GM15510 (cell line): Measurements from ENCODE around the gene CDC6.

Experiments
- POLR2A ChIP-seq: IDR thresholded peaks from 3 replicates; pipeline ENCODE4 v1.6.1; 2011; ENCODE audit warnings: borderline replicate concordance; ENCODE audit not compliant: insufficient read length; ENCODE audit errors: extremely low read depth

CDC6 gene

DNA sequence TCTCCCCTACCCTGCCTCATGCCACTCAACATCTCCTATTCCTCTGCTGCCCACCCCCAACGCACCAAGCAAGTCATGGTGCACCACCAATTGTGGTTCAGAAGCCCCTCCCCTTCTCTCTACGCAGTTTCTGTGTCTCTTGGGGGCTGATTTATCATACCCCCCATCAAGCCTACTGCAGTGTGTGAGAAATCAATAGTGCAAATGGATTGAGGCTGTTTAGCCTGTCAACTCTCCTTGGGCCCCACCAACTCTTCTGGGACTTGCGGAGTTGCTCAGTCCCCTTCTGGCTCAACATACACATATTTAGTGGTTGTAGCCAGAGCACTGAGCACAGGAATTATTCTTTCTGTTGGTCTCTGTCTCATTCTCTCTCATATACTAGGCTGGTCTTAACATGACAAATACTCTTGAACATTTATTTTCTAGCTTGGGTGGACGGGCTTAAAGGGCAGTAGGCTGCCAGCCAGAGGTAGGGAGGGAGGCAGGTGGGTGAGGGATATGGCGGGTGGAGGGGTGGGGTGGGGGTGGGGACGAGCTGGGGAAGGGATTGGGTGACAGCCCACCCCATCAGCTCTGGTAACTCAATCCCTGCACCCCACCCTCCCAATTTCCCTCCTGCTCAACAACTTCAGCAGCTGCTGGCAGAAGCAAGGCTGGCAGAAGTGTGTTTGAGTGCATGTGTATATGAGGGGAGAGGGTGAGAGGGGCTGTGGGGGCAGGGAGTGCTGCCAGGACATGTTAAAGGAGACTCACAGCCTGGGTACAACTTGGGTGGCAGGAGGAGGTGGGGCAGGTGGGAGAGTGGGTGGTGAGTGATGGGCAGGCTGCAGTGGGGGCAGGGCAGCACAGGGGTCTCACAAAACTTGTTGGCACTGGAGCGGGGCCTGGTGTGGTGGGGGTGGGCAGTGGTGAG, 26.2 kb downstream of the CDC6 start:
- no peak for TF ChIP-seq POLR2A

DNA sequence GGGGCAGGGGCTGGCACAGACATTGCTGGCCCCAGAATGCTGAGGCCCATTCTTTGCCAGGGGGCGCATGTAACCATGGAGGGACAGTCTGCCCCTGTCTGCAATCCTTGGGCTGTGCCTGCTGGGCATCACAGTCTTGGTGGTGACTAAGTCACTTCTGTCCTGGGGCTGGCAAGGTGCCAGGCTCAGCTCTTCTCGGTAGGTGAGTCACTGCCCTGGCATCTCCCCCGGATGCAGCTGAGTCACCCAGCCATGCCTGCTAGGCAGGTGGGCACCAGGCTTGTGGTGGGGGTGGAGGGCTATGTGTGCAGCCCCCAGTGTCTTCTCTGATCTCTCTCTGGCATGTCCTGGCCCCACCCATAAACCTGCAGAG, 26.9 kb downstream of the CDC6 start:
- no peak for TF ChIP-seq POLR2A

DNA sequence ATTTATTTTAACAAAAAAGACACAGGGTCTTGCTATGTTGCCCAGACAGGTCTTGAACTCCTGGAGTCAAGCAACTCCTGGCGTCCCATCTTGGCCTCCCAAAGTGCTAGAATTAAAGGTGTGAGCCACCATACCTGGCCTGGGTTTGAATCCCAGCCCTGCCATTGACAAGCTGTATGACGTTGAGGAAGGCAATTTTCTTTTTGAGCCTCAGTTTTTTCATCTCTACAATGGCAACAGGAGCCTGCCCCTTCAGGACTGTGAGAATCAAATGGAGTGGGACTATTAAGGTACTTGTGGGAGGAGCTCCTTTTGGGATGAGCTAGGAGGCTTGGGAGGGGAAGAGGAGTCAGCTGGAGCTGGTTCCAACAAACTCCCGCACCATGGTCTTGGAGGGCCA, 27.5 kb downstream of the CDC6 start:
- TF ChIP-seq POLR2A = no peak

DNA sequence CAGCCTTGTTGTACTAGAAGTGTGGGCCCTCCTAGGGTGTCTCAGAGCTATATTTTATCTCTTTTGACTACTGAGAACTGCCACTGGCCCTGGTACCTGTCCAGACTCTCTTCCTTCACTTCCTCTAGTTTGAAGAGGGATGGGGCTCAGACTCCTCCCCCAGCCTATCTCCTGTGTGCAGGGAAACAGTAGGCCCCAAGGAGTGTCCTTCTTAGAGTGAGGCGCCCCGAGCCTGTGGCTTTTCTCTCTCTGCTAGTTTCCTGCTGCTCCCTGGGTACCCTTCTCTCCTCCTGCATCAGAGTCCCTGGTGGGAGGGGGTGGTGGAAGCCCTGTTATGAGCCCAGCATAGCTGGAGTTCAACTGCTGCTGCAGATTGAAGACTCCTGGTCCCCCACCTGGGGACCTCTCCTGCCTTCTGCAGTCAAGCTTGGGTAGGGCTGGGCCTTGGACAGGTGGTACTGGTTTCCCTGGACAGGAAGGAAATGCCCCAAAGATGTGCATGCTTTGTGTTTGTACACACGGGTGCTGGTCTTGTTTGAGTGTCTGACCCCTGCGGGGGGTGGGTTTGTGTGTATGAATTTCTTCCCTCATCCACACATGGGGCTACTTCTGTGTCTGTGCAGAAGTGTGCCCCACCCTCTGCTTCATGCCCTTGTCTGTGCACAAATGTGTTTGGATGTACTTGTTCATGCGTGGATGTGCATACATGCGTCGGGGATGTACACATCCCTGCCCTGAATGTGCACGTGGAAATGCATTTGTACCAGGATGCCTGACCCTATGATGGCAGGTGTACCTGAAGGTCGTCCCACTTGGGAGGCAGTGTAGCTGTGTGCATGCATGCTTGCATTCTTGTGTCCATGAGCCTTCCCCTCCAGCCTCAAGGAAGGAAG, 28.2 kb downstream of the CDC6 start:
- TF ChIP-seq POLR2A = no peak

DNA sequence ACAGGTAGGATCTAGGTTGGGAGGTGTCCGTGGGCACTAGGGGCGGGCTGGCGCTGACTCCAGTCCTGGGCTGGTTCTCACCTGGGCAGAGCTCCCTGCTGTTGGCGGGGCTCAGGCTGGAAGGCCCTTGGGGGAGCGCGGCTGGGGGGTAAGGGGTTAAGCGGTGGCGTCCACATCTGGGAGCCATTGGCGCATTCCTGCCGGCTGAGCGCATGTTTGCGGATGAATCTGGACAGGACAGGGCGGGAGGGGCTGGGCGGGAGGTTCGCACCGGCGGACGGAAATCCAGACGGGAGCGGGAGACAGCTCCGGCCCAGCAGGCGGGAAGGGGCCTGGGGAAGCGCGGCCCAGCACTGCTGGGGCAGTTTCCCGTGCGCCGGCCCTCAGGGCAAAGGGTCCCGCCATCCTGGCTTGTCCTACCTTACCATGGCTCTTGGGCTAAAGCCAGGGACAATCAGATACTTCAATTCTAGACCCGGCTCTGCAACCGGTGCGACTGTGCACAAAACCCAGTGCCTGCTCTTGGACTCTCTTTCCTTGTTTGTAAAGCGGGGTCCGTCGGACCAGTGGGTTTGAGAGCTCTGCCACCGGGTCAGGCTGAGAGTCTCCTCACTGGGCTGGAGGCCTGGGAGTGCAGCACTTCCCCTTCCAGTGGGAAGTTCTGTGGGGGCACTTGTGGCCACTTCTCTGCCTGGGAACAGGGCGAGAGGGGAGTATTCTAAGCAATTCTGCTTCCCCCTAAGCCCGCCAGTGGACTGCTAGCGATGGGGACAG, 29.1 kb downstream of the CDC6 start:
- no peak for TF ChIP-seq POLR2A

DNA sequence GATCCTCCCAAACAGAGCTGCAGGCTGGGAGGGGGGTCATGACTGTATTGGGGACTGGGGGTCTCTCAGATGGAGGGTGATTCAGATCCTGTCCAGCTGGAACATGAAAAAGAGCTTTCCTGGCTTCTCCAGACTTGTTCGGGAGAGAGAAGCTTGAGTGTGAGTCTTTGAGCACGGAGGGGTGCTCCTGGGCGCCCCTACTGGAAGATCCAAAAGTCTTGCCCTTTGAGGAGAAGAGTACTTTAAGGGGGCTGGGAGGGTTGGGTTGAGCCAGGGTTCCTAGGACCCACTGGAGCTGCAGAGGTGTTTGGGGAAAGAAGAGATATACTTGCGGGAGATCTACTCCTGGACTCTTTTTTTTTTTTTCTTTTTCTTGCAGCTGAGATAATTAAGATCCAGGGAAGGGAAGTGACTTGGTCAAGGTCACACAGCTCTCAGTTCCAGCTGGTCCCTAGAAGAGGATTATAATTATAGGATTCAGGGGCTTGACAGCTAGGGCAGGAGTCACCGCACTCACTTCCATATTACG, 29.7 kb downstream of the CDC6 start:
- no peak for TF ChIP-seq POLR2A

DNA sequence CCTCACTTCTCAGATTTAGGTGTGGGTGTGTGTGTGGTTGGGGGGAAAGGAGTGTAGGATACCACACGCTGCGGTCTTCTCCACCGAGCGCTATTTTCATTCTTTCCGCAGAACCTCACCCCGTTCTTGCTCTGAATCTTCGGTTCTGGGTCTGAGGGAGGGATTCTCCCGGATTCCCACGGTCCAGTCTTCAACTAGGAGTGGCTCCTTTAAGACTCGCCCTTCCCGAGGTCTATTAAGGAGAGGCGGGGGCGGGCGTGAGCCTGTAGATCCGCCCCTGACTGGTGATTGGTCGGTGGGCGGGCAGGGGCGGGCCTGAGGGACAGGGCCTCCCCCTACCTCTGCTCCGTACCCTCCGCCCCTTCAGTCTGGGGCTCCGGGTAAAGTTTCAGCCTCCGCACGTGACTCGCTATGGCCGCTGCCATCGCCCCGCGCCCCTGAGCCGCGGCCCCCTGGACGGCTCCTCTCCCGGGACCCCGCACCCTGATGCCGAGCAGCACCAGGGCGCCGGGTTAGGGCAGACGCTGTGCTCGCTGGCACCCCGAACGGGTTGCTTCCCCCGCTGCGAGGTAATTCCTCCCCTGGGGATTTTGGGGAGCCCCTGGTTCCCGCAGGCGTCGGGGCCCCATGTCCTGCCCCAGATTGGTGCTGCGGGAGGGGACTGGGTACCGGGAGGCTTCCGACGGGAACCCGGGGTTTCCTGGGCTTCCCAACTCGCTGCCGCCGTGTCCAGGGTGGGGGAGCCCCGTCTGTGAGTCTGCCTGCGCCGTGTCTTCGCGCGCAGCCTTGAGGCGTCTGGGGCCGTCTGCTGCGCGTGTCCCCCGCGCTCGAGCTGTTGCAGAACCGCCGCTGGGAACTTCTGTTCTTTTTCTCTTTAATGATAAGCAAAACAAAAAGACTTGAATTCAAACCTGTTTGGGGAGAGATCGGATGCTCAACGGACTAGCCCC, 30.5 kb downstream of the CDC6 start:
- TF ChIP-seq POLR2A = peak; percentile 76

DNA sequence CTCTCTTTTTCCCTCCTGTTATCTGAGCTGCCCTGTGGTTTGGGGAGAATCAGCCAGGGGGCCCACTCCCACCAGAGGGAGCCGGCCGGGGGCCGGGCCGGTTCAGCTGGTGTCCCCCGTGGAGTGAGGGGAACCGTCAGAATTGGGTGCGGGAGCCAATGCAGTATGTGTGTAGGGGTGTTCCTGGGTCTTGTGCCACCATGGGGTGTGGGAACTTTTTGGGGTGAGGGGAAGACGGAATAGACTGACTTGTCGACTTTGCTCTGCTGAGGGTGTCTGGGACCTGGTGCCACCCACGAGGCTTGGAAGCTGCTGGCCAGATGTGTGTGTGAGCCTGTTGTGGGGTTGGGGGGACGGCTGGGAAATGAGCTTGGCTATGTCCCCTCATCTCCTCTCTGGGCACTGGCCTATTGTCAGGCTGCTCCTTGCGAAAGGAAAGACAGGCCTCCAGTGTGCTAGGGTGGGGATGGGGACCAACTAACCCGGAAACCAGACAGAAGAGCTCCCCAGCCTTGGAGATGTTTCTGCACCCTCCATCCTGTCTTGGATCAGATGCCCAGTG, 31.2 kb downstream of the CDC6 start:
- TF ChIP-seq POLR2A = no peak

DNA sequence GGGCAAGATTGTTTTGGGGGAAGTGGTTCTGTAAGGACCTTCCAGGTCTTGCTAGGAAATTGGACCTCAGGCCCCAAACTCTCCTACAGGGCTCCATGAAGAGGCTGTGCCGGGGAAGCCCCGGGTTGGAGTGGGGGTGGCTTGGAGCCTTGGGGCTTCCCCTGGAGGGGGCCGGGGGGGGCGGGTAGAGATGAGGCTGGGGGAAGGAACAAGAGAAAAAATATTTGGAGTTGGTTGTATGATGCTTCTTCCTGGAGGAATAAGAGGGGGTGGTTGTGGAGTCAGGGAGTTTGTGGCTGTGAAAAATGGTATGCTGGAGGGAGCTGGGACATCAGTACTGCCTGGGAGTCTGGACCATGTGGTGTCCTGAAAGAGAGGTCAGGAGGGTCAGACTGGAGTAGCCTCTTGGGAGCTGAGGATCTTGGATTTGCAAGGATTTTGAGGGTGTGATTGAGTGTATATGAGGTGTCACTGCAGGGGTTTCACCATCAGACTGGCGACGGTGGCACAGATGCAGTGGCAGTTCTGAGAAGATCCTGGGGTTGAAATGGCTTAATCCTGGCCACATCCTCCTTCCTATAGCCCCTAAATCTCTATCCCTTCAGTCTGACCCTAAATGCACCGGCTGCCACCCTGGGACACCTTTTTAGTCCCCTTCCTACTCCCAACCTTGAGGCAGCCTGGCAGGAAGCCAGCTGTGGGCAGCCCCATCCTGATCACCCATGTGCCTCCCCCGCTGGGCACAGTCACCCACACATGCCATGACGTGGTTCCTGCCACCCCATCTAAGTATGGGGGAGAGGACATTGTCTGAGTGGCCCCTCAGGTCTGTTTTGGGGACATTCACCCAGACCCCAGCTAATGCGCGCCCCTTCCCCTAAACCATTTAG, 32.2 kb downstream of the CDC6 start:
- TF ChIP-seq POLR2A = no peak

DNA sequence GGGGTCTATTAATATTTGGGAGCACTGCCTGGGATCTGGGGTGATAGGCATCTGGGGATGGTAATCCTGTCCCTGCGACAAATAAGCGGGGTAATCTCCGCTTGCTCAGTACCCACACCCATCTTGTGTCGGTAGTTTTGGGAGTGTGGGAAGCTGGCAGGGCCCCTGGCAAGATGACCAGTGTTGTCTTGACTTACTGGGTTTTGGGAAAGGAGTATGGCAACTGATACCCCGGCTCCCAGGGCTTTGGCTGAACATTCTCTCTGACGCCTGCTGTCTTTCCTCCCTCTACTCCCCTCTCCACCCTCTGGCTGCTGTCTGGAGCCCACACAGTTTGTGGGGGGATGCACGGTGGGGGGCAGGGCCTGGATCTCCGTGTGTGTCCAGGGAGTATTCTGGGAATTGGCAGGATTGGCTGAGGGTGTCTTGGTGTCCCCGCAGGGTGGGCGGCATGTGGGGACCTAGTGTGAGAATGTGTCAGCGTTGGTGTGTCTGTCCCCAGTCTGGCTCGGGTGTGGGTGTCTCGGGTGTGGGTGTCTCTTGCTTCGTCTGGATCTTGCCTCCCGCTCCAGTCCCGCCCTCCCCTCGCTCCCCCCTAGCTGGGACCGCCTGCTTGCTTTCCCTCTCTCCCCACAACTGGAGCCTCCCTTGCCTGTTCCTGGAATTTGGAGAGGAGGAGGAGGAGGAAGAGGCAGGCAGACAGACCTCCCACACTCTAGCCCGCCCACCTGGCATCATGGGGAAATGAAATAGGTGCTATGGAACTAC, 33.3 kb downstream of the CDC6 start:
- TF ChIP-seq POLR2A = no peak

DNA sequence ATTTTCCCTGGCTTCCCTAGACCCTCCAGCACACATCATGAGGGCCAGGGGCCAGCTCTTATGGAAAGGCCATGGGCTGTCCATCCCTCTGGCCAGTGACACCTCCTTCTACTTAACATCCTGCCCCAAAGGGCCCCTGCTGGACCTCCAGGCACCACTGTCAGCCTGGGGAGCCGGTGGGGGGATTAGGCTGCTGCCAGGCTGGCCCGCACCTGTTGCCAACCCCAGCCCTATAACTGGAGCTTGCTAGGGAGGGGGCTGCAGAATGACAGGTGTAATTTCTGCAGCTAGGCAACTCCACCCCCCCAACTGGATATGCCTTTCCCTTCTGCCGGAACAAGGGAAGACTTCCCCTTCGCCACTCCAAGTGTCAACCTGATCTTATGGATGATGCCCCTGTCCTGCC, 33.8 kb downstream of the CDC6 start:
- TF ChIP-seq POLR2A = no peak

DNA sequence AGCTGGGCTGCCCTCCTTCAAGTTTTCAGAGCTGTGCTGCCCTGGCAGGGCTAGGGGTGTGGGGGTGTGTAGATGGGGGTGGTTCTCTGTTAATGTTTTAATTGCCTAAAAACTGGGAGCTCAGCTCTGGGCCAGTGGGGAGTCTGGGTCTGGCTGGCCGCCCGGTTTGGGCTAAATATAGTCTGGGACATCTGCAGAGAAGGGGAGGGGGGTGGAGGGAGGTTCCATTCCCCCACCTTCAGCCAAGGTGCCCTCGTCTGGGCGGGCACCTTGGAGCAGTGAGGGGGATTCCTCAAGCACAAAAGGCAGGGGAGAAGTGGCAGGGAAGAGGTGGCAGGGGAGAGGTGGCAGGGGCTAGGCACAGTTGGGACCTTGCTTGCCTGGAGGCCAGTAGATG, 34.3 kb downstream of the CDC6 start:
- no peak for TF ChIP-seq POLR2A
